Heart right ventricle (tissue), 16 donors: ENCODE data around the gene CTRB2. TPM values are rescaled to one million over a fixed set of nuclear protein-coding genes. Genes with fewer than 3 reads are reported as not detected.

Experiments used
- ATAC-seq, 8 donors: fragments of 200-7000 bp; cut with Tn5 transposase; one replicate each; pipeline ENCODE4 v1.9.1; 2020; ENCODE audit warnings: mild to moderate bottlenecking in 8 of 8, moderate library complexity in 8 of 8, moderate number of reproducible peaks in 1 of 8
- DNase-seq, 2 donors: peaks; one replicate each; pipeline ENCODE4 v3.0.0-alpha.2; 2020
- H3K27ac ChIP-seq, 10 donors: fragments of 200-600 bp; sonication (generic) in 2 of 10; one replicate each; pipeline versions ENCODE4 v1.5.0 to v1.8.0; 2020 to 2022; ENCODE audit warnings: mild to moderate bottlenecking in 3 of 10
- H3K27me3 ChIP-seq, 7 donors: fragments of 200-600 bp; one replicate each; pipeline ENCODE4 v1.8.0; 2021 to 2022; ENCODE audit warnings: mild to moderate bottlenecking in 2 of 7
- H3K36me3 ChIP-seq, 9 donors: fragments of 200-600 bp; sonication (generic) in 1 of 9; one replicate each; pipeline versions ENCODE4 v1.5.0 to v1.8.0; 2020 to 2022; ENCODE audit warnings: mild to moderate bottlenecking in 2 of 9
- H3K4me1 ChIP-seq, 9 donors: fragments of 200-600 bp; sonication (generic) in 1 of 9; one replicate each; pipeline versions ENCODE4 v1.5.0 to v1.8.0; 2020 to 2022; ENCODE audit warnings: mild to moderate bottlenecking in 4 of 9
- H3K4me3 ChIP-seq, 10 donors: fragments of 200-600 bp; sonication (generic) in 2 of 10; one replicate each; pipeline versions ENCODE4 v1.5.0 to v1.8.0; 2020 to 2022; ENCODE audit warnings: mild to moderate bottlenecking in 7 of 10, moderate library complexity in 2 of 10
- H3K9me3 ChIP-seq, 11 donors: fragments of 200-600 bp in 10 of 11; sonication (generic) in 2 of 11; one replicate each; pipeline versions ENCODE4 v1.5.0 to v1.8.0; 2013 to 2022; ENCODE audit warnings: mild to moderate bottlenecking in 2 of 11, control low read depth in 1 of 11, moderate library complexity in 1 of 11
- CTCF ChIP-seq, 9 donors: fragments of 200-600 bp; sonication (generic) in 2 of 9; IDR thresholded peaks; one replicate each; pipeline versions ENCODE4 v1.5.0 to v1.8.0; 2021 to 2022; ENCODE audit warnings: antibody characterized with exemption in 9 of 9, mild to moderate bottlenecking in 5 of 9, moderate library complexity in 1 of 9
- WGBS, 2 donors: extraction: QIAGEN DNeasy Blood & Tissue Kit; methylation state at CpG; one replicate each; pipeline ENCODE4 v1.1.7; 2013; ENCODE audit warnings: inconsistent platforms in 1 of 2; 5-methylcytosine and 5-hydroxymethylcytosine counted together
- intact Hi-C, 10 donors: fragments of 100-400 bp; cut with DNase I; formaldehyde crosslinking; loops; one replicate each; pipeline versions ENCODE4 v1.11.1 to v1.14.2; 2022
- polyA plus RNA-seq, 2 donors: library from polyadenylated mRNA; stranded (reverse); fragments of 200-250 nt; gene quantifications; one replicate each; pipeline ENCODE4 v1.2.3, GENCODE V29; 2013
- total RNA-seq, 10 donors: library from RNA; stranded (reverse); fragmentation: NEBNext Ultra II Directional in 3 of 10; extraction: Animal tissue kit (Norgen Biotek cat#: 25700) in 3 of 10; gene quantifications; one replicate each; pipeline versions ENCODE4 v1.2.1 to v1.2.4, GENCODE V29; 2021 to 2023
- donor health status: Arrhythmogenic right ventricular cardiomyopathy.
- donor health status: ischemic (EF 13 %, LVEDD 7.1; RV severe dilation, severe dysfunction).
- donor health status: healthy with polysubstance abuse.
- donor health status: DM: no; HTN: yes; CAD: no.
- donor health status: DM: no; HTN: no; CAD: no.
- donor health status: ischemic (EF 25% LVEDD 6.9; RV normal size, moderate dysfunction).
- donor health status: ischemic (EF 25% LVEDD 5.7; RV mildly dilated, moderate dysfunction).
- donor health status: healthy.
- donor health status: DM: yes; HTN: yes; CAD: no.
- donor health status: Ischemic cardiomyopathy.
- donor health status: ischemic (EF 35%, LVEDD 5.7; RV mildly dilated, moderate dysfunction).
- donor health status: nonischemic (EF 11% LVEDD 7.7; RV severe dilation, severe dysfunction).
- donor health status: DM: yes; HTN: yes; CAD: no.
- donor health status: PGD.
- donor health status: ischemic (EF 29% LVEDD 5.4; RV normal size, mild dysfunction).
- donor health status: nonischemic (EF 23%, LVEDD 6.1; RV moderate dilation, normal function).

CTRB2 gene
- total and polyA plus RNA-seq, 12 donors = 0.42 to 3.8 (median 2.8) TPM; not detected in 4

- peaks cover 0 to 47% (median 12%) of the 10 kb centered on the region in 9 donors for H3K4me1 ChIP-seq
- WGBS, 2 donors = 88% methylated on average over 17 of the region's 17 CpGs
- intact Hi-C loops = no loop called here
These were observed 21.4 kb upstream of the CTRB2 start for GRCh38 chr16:75228143-75228976.

GRCh38 chr16:75227361-75228142 lies 20.6 kb upstream of the CTRB2 start:
- ATAC-seq = peak in 2 of 8 donors; percentile 3
- Histone ChIP-seq H3K27ac (no peak overlapping the region), H3K4me1 (peaks cover 0 to 45% (median 12%) of the 10 kb centered on the region in 9 donors), H3K27me3 (peaks cover 0 to 27% (median 0%) of the 10 kb centered on the region in 7 donors), H3K9me3 (no peaks in the 10 kb centered on the region), H3K4me3 (no peak overlapping the region), H3K36me3 (peaks cover 0 to 52% (median 38%) of the 10 kb centered on the region in 9 donors)
- 83 to 84% methylated on average over 18 of the region's 18 CpGs for WGBS, 2 donors
- intact Hi-C loops = loop anchor here in 1 of 10 donors (2.0 kb wide), 1 partner anchor 21 kb away; the partner anchor contains the start of gene CTRB2
- DNase-seq = no peak
- no peak for TF ChIP-seq CTCF (IDR thresholded peaks at IDR 0.05)

More at GRCh38 chr16:75228143-75228976, 21.4 kb upstream of the CTRB2 start:
- TF ChIP-seq CTCF (IDR thresholded peaks at IDR 0.05) = no peak
- H3K36me3 ChIP-seq = peaks cover 0 to 60% (median 46%) of the 10 kb centered on the region in 9 donors
- H3K9me3 ChIP-seq = no peaks in the 10 kb centered on the region
- no peak for DNase-seq
- H3K27me3 ChIP-seq = peaks cover 0 to 35% (median 0%) of the 10 kb centered on the region in 7 donors
- no peak for ATAC-seq
- no peak overlapping the region for H3K4me3 ChIP-seq
- no peak overlapping the region for H3K27ac ChIP-seq

GRCh38 chr16:75226550-75227360 lies 19.8 kb upstream of the CTRB2 start:
- intact Hi-C loops = loop anchor here in 1 of 10 donors (2.0 kb wide), 1 partner anchor 20 kb away; the partner anchor contains the start of gene CTRB2
- Histone ChIP-seq H3K27me3 (peaks cover 0 to 23% (median 0%) of the 10 kb centered on the region in 7 donors), H3K9me3 (no peaks in the 10 kb centered on the region), H3K4me3 (no peak overlapping the region), H3K36me3 (peaks cover 0 to 44% (median 30%) of the 10 kb centered on the region in 9 donors), H3K4me1 (peaks cover 0 to 51% (median 12%) of the 10 kb centered on the region in 9 donors), H3K27ac (no peak overlapping the region)
- DNase-seq (no peak), ATAC-seq (peak in 2 of 8 donors; percentile 2 to 3)
- 63 to 64% methylated on average over 22 of the region's 22 CpGs for WGBS, 2 donors
- TF ChIP-seq CTCF (IDR thresholded peaks at IDR 0.05) = no peak
